ENCODE measurements around the gene ERAP2. TPM values are rescaled to one million over a fixed set of nuclear protein-coding genes. Genes with fewer than 3 reads are reported as not detected.
"Not testable (repeated sequence)": the region's sequence is repeated elsewhere in the genome, so short reads cannot be mapped to it uniquely, and the experiment has no call there.

ERAP2 gene
- total RNA-seq, 1 experiment from 2014 or later: 15.5 TPM

GRCh38 chr5:96931037-96931436, 54.7 kb downstream of the ERAP2 start:
- H3K27me3 ChIP-seq (ENCODE audit: control insufficient read depth, insufficient read depth, low read length); ATAC-seq; H3K9me3 ChIP-seq (ENCODE audit: control insufficient read depth, insufficient read depth, low read depth, low read length); H3K27ac ChIP-seq (ENCODE audit: low read length); intact Hi-C loops (cut with micrococcal nuclease; ENCODE audit: unreplicated experiment); H3K36me3 ChIP-seq (ENCODE audit: control insufficient read depth, insufficient read depth, low read length); BruUV-seq (replicated peaks); in situ Hi-C loops (cut with HindIII; ENCODE audit: low pct_unique_long_range_greater_than_20kb, low sequenced_read_pairs); POLR2A ChIA-PET; H3K4me3 ChIP-seq (ENCODE audit: low read depth in 2 of 2, low read length in 2 of 2); CTCF ChIA-PET; DNase-seq (ENCODE audit: low read depth, low spot score): not testable (repeated sequence)
- H3K4me1 ChIP-seq (ENCODE audit: control insufficient read depth, insufficient read depth, low read length): peaks cover 23% of the 10 kb centered on the region

GRCh38 chr5:96931605-96932004, 55.3 kb downstream of the ERAP2 start:
- Histone ChIP-seq H3K9me3 (ENCODE audit: control insufficient read depth, insufficient read depth, low read depth, low read length) (no peaks in the 10 kb centered on the region), H3K36me3 (ENCODE audit: control insufficient read depth, insufficient read depth, low read length) (no peaks in the 10 kb centered on the region; the same call in 1 of the 2 replicates), H3K4me3 (ENCODE audit: low read depth in 2 of 2, low read length in 2 of 2) (no peak overlapping the region), H3K27ac (ENCODE audit: low read length) (peak overlapping the region; percentile 97; the same call in 1 of the 2 replicates), H3K27me3 (ENCODE audit: control insufficient read depth, insufficient read depth, low read length) (no peaks in the 10 kb centered on the region), H3K4me1 (ENCODE audit: control insufficient read depth, insufficient read depth, low read length) (peaks cover 23% of the 10 kb centered on the region)
- intact Hi-C loops (cut with micrococcal nuclease; ENCODE audit: unreplicated experiment) (no loop called here), in situ Hi-C loops (cut with HindIII; ENCODE audit: low pct_unique_long_range_greater_than_20kb, low sequenced_read_pairs) (no loop called here)
- POLR2A ChIA-PET: no interaction called here
- ATAC-seq (no peak), DNase-seq (ENCODE audit: low read depth, low spot score) (no peak)
- no TSS peak for BruUV-seq (replicated peaks)
- TF ChIP-seq CTCF (IDR thresholded peaks at IDR 0.05) (no peak), REST (IDR thresholded peaks at IDR 0.05; ENCODE audit: insufficient read depth in 1 of 2, low read depth in 2 of 2, low read length in 1 of 2) (no peak), POLR2AphosphoS5 (IDR thresholded peaks at IDR 0.05; ENCODE audit: low read depth, low read length) (no peak), SIN3A (IDR thresholded peaks at IDR 0.05; ENCODE audit: borderline replicate concordance, insufficient read depth, low read depth, low read length) (no peak), TCF7L2 (IDR thresholded peaks at IDR 0.05; ENCODE audit: low read depth, low read length) (no peak)
- CTCF ChIA-PET: no interaction called here

GRCh38 chr5:96932026-96932425, 55.7 kb downstream of the ERAP2 start:
- Histone ChIP-seq H3K27me3 (ENCODE audit: control insufficient read depth, insufficient read depth, low read length) (no peaks in the 10 kb centered on the region), H3K4me3 (ENCODE audit: low read depth in 2 of 2, low read length in 2 of 2) (no peak overlapping the region), H3K36me3 (ENCODE audit: control insufficient read depth, insufficient read depth, low read length) (no peaks in the 10 kb centered on the region; the same call in 1 of the 2 replicates), H3K9me3 (ENCODE audit: control insufficient read depth, insufficient read depth, low read depth, low read length) (no peaks in the 10 kb centered on the region), H3K27ac (ENCODE audit: low read length) (peak overlapping the region; percentile 97; the same call in 1 of the 2 replicates), H3K4me1 (ENCODE audit: control insufficient read depth, insufficient read depth, low read length) (peaks cover 23% of the 10 kb centered on the region)
- in situ Hi-C loops (cut with HindIII; ENCODE audit: low pct_unique_long_range_greater_than_20kb, low sequenced_read_pairs) (no loop called here), intact Hi-C loops (cut with micrococcal nuclease; ENCODE audit: unreplicated experiment) (no loop called here)
- no TSS peak for BruUV-seq (replicated peaks)
- no peak for ATAC-seq
- POLR2A ChIA-PET: no interaction called here
- TF ChIP-seq TCF7L2 (IDR thresholded peaks at IDR 0.05; ENCODE audit: low read depth, low read length): no peak
- no peak for TF ChIP-seq REST (IDR thresholded peaks at IDR 0.05; ENCODE audit: insufficient read depth in 1 of 2, low read depth in 2 of 2, low read length in 1 of 2)
- TF ChIP-seq CTCF (IDR thresholded peaks at IDR 0.05): no peak
- no peak for TF ChIP-seq POLR2AphosphoS5 (IDR thresholded peaks at IDR 0.05; ENCODE audit: low read depth, low read length)
- TF ChIP-seq SIN3A (IDR thresholded peaks at IDR 0.05; ENCODE audit: borderline replicate concordance, insufficient read depth, low read depth, low read length): no peak
- no peak for DNase-seq (ENCODE audit: low read depth, low spot score)
- CTCF ChIA-PET: no interaction called here
